H9 (cell line): ENCODE measurements around the gene AGPAT1. TPM values are rescaled to one million over a fixed set of nuclear protein-coding genes. Genes with fewer than 3 reads are reported as not detected.

ENCODE experiments used
- DNase-seq: peaks from one replicate; pipeline ENCODE4 v3.0.0-alpha.2; 2017
- H2AFZ ChIP-seq: one replicate; pipeline ENCODE4 v1.6.1; 2013; ENCODE audit warnings: mild to moderate bottlenecking, low read length, control low read depth, moderate library complexity
- H2AK5ac ChIP-seq: 2 replicates; pipeline ENCODE4 v1.6.1; 2013; ENCODE audit warnings: low read length, control low read depth, mixed read lengths; ENCODE audit not compliant: insufficient read length
- H2BK120ac ChIP-seq: one replicate; pipeline ENCODE4 v1.6.1; 2013; ENCODE audit warnings: low read depth, mild to moderate bottlenecking, low read length, control low read depth, inconsistent platforms; ENCODE audit not compliant: poor library complexity, severe bottlenecking
- H2BK12ac ChIP-seq: 2 replicates; pipeline ENCODE4 v1.6.1; 2013; ENCODE audit warnings: low read length, control low read depth, mixed read lengths, low read depth; ENCODE audit not compliant: insufficient read length
- H2BK15ac ChIP-seq: 2 replicates; pipeline ENCODE4 v1.6.1; 2013; ENCODE audit warnings: low read depth, low read length, control low read depth
- H2BK20ac ChIP-seq: one replicate; pipeline ENCODE4 v1.6.1; 2013; ENCODE audit warnings: low read depth, mild to moderate bottlenecking, low read length, control low read depth, inconsistent platforms; ENCODE audit not compliant: poor library complexity, severe bottlenecking
- H2BK5ac ChIP-seq: 2 replicates; pipeline ENCODE4 v1.6.1; 2013; ENCODE audit warnings: low read length, control low read depth, mixed read lengths; ENCODE audit not compliant: insufficient read length
- H3K14ac ChIP-seq: 2 replicates; pipeline ENCODE4 v1.6.1; 2013; ENCODE audit warnings: low read length, control low read depth; ENCODE audit not compliant: insufficient read depth
- H3K18ac ChIP-seq: 2 replicates; pipeline ENCODE4 v1.6.1; 2013; ENCODE audit warnings: low read depth, mild to moderate bottlenecking, mixed read lengths, low read length, control low read depth; ENCODE audit not compliant: insufficient read length
- H3K23ac ChIP-seq: 2 replicates; pipeline ENCODE4 v1.6.1; 2013; ENCODE audit warnings: low read length, control low read depth, mixed read lengths, low read depth; ENCODE audit not compliant: insufficient read length
- H3K23me2 ChIP-seq: 2 replicates; pipeline ENCODE4 v1.6.1; 2013; ENCODE audit warnings: low read depth, mild to moderate bottlenecking, mixed read lengths, low read length, control low read depth; ENCODE audit not compliant: insufficient read length, poor library complexity, severe bottlenecking
- H3K27ac ChIP-seq: 2 replicates; pipeline ENCODE4 v1.5.1; 2013; ENCODE audit warnings: low read length, control low read depth, mixed read lengths, low read depth; ENCODE audit not compliant: insufficient read length
- H3K27me3 ChIP-seq: 2 replicates; pipeline ENCODE4 v1.6.1; 2013; ENCODE audit warnings: low read length, control low read depth, inconsistent platforms; ENCODE audit not compliant: insufficient read depth
- H3K4ac ChIP-seq: 2 replicates; pipeline ENCODE4 v1.6.1; 2013; ENCODE audit warnings: low read depth, mild to moderate bottlenecking, control low read depth, inconsistent platforms, low read length, moderate library complexity
- H3K4me1 ChIP-seq: 2 replicates; pipeline ENCODE4 v1.6.1; 2013; ENCODE audit warnings: low read length, control low read depth, inconsistent platforms; ENCODE audit not compliant: insufficient read depth
- H3K4me2 ChIP-seq: 2 replicates; pipeline ENCODE4 v1.6.1; 2013; ENCODE audit warnings: low read length, control low read depth, mixed read lengths; ENCODE audit not compliant: insufficient read length, insufficient read depth
- H3K56ac ChIP-seq: 2 replicates; pipeline ENCODE4 v1.6.1; 2013; ENCODE audit warnings: low read depth, mild to moderate bottlenecking, mixed read lengths, low read length, control low read depth; ENCODE audit not compliant: insufficient read length
- H3K79me1 ChIP-seq: 2 replicates; pipeline ENCODE4 v1.6.1; 2013; ENCODE audit warnings: low read depth, mild to moderate bottlenecking, moderate library complexity, low read length, control low read depth, inconsistent platforms; ENCODE audit not compliant: insufficient read depth, poor library complexity, severe bottlenecking
- H3K79me2 ChIP-seq: 2 replicates; pipeline ENCODE4 v1.6.1; 2013; ENCODE audit warnings: low read length, control low read depth, inconsistent platforms; ENCODE audit not compliant: insufficient read depth
- H3K9ac ChIP-seq: 2 replicates; pipeline ENCODE4 v1.6.1; 2013; ENCODE audit warnings: low read length, control low read depth, mixed read lengths; ENCODE audit not compliant: insufficient read length; ENCODE audit errors: extremely low read depth
- H3K9me3 ChIP-seq: one replicate; pipeline ENCODE4 v1.6.1; 2013; ENCODE audit warnings: low read depth, low read length, inconsistent platforms; ENCODE audit not compliant: control insufficient read depth
- H3T11ph ChIP-seq: one replicate; pipeline ENCODE4 v1.6.1; 2013; ENCODE audit warnings: mild to moderate bottlenecking, low read length, control low read depth, inconsistent platforms
- H4K20me1 ChIP-seq: one replicate; pipeline ENCODE4 v1.6.1; 2013; ENCODE audit not compliant: control insufficient read depth, insufficient read length, insufficient read depth
- H4K5ac ChIP-seq: 2 replicates; pipeline ENCODE4 v1.6.1; 2013; ENCODE audit warnings: low read depth, mild to moderate bottlenecking, mixed read lengths, low read length, control low read depth; ENCODE audit not compliant: insufficient read length
- H4K8ac ChIP-seq: replicated peaks from 2 replicates; pipeline ENCODE4 v1.6.1; 2013; ENCODE audit warnings: low read length, control low read depth, mixed read lengths, low read depth; ENCODE audit not compliant: insufficient read length
- H4K91ac ChIP-seq: 2 replicates; pipeline ENCODE4 v1.6.1; 2013; ENCODE audit warnings: low read depth, mild to moderate bottlenecking, moderate library complexity, mixed read lengths, low read length, control low read depth; ENCODE audit not compliant: insufficient read length
- H3K27ac Mint-ChIP-seq, 3 experiments: 2 replicates in 2 of 3; 3 replicates in 1 of 3; pipeline ENCODE4 v1.8.0; 2020 to 2021; ENCODE audit warnings: mixed read lengths in 3 of 3, mild to moderate bottlenecking in 1 of 3, moderate library complexity in 1 of 3
- H3K27me3 Mint-ChIP-seq: 2 replicates; pipeline ENCODE4 v1.8.0; 2021; ENCODE audit warnings: low read depth, mild to moderate bottlenecking, moderate library complexity, mixed read lengths
- H3K36me3 Mint-ChIP-seq, 3 experiments: 2 replicates in 2 of 3; 3 replicates in 1 of 3; pipeline ENCODE4 v1.8.0; 2020 to 2021; ENCODE audit warnings: low read depth in 3 of 3, mixed read lengths in 3 of 3; ENCODE audit not compliant: insufficient read depth in 1 of 3
- H3K4me1 Mint-ChIP-seq, 2 experiments: 2 replicates each; pipeline ENCODE4 v1.8.0; 2020; ENCODE audit warnings: mixed read lengths in 2 of 2
- H3K4me3 Mint-ChIP-seq, 2 experiments: 2 replicates in 1 of 2; 3 replicates in 1 of 2; pipeline ENCODE4 v1.8.0; 2020 to 2021; ENCODE audit warnings: mild to moderate bottlenecking in 2 of 2, mixed read lengths in 2 of 2, moderate library complexity in 1 of 2
- H3K9me3 Mint-ChIP-seq, 2 experiments: 2 replicates in 1 of 2; 3 replicates in 1 of 2; pipeline ENCODE4 v1.8.0; 2020; ENCODE audit warnings: mild to moderate bottlenecking in 2 of 2, mixed read lengths in 2 of 2, moderate library complexity in 1 of 2
- WGBS: extraction: QIAGEN DNeasy Blood & Tissue Kit; methylation state at CpG from one replicate; pipeline ENCODE4 v1.1.7; 2013; ENCODE audit warnings: missing lambda C conversion rate, low lambda C conversion rate, mixed read lengths; ENCODE audit not compliant: insufficient read length; ENCODE audit errors: extremely low coverage; 5-methylcytosine and 5-hydroxymethylcytosine counted together
- total RNA-seq: library from RNA; stranded (reverse); gene quantifications from 2 replicates; pipeline ENCODE4 v1.2.1, GENCODE V29; 2021
- TF ChIP-seq, protein P1 (sequence below): fragments of 200-600 bp; sonication (generic); conservative IDR thresholded peaks from 3 replicates; pipeline ENCODE4 v1.8.0; 2021; ENCODE audit warnings: antibody characterized with exemption, mild to moderate bottlenecking

The AGPAT1 gene
- total RNA-seq, 1 experiment from 2014 or later: 89.5 TPM

DNA sequence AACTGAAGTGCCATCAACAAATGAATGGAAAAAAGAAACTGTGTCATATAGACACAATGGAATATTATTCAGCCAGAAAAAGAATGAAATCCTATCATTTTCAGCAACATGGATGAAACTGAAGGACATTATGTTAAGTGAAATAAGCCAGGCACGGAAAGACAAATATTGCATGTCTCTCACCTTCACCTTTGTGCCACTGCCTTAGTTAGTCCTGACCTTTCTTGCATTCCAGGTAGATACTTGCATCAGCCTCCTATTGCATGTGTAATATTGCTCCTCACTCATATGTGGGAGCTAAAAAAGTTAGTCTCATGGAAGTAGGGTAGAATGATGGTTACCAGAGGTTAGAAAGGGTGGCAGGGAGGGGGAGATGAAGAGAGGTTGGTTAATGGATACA lies 33.1 kb upstream of the AGPAT1 start:
- H3K9me3 ChIP-seq: no peaks in the 10 kb centered on the region
- H3K9ac ChIP-seq: no peak overlapping the region
- H3K4ac ChIP-seq: no peak overlapping the region
- no peaks in the 10 kb centered on the region for H3K4me1 Mint-ChIP-seq
- H4K91ac ChIP-seq: no peak overlapping the region
- H3K27ac Mint-ChIP-seq: no peak overlapping the region
- no peak overlapping the region for H3K56ac ChIP-seq
- peaks cover 0 to 3% of the 10 kb centered on the region in 2 experiments; a peak in 2 of 5 replicates for H3K9me3 Mint-ChIP-seq
- H2BK120ac ChIP-seq: no peak overlapping the region
- H3K23me2 ChIP-seq: no peaks in the 10 kb centered on the region
- H3K27me3 ChIP-seq: no peaks in the 10 kb centered on the region
- no CpG with 5 or more reads among the region's 1 CpG for WGBS
- H3K14ac ChIP-seq: no peak overlapping the region
- no peaks in the 10 kb centered on the region for H4K20me1 ChIP-seq
- H2BK12ac ChIP-seq: no peak overlapping the region
- H3K4me3 Mint-ChIP-seq: no peak overlapping the region
- no peak overlapping the region for H3K23ac ChIP-seq
- no peak overlapping the region for H3K18ac ChIP-seq
- no peak overlapping the region for H4K8ac ChIP-seq
- no peak overlapping the region for H2AFZ ChIP-seq
- no peak overlapping the region for H2BK5ac ChIP-seq
- no peak overlapping the region for H3K4me2 ChIP-seq
- H3K4me1 ChIP-seq: no peaks in the 10 kb centered on the region
- TF ChIP-seq, protein P1, sequence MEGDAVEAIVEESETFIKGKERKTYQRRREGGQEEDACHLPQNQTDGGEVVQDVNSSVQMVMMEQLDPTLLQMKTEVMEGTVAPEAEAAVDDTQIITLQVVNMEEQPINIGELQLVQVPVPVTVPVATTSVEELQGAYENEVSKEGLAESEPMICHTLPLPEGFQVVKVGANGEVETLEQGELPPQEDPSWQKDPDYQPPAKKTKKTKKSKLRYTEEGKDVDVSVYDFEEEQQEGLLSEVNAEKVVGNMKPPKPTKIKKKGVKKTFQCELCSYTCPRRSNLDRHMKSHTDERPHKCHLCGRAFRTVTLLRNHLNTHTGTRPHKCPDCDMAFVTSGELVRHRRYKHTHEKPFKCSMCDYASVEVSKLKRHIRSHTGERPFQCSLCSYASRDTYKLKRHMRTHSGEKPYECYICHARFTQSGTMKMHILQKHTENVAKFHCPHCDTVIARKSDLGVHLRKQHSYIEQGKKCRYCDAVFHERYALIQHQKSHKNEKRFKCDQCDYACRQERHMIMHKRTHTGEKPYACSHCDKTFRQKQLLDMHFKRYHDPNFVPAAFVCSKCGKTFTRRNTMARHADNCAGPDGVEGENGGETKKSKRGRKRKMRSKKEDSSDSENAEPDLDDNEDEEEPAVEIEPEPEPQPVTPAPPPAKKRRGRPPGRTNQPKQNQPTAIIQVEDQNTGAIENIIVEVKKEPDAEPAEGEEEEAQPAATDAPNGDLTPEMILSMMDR: no peak
- H3K36me3 Mint-ChIP-seq: no peaks in the 10 kb centered on the region
- H3K79me1 ChIP-seq: no peaks in the 10 kb centered on the region
- H3K27ac ChIP-seq: no peak overlapping the region
- no peak overlapping the region for H4K5ac ChIP-seq
- H2BK20ac ChIP-seq: no peak overlapping the region
- no peak overlapping the region for H2BK15ac ChIP-seq
- H3T11ph ChIP-seq: no peak overlapping the region
- H2AK5ac ChIP-seq: no peak overlapping the region
- no peak for DNase-seq
- H3K27me3 Mint-ChIP-seq: peaks cover 10% of the 10 kb centered on the region
- H3K79me2 ChIP-seq: no peaks in the 10 kb centered on the region
